K562 (cell line): Measurements from ENCODE around the gene SPHK1. TPM values are rescaled to one million over a fixed set of nuclear protein-coding genes. Genes with fewer than 3 reads are reported as not detected.

Experiments used
- BHLHE40 ChIP-seq: IDR thresholded peaks from 2 replicates; pipeline ENCODE4 v1.6.1; 2011; ENCODE audit warnings: low read length, improper control_type of control experiment
- BRF1 ChIP-seq: IDR thresholded peaks from 3 replicates; pipeline ENCODE4 v1.6.1; 2011; ENCODE audit warnings: borderline replicate concordance, mild to moderate bottlenecking; ENCODE audit not compliant: insufficient read length; ENCODE audit errors: extremely low read depth
- CBX3 ChIP-seq, 2 experiments: IDR thresholded peaks; 1 replicate in 1 of 2; 2 replicates in 1 of 2; pipeline ENCODE4 v1.6.1; 2012; ENCODE audit warnings: inconsistent platforms in 2 of 2, low read length in 2 of 2, borderline replicate concordance in 1 of 2, control low read depth in 1 of 2
- CREB3 ChIP-seq: fragments of 450-650 bp; conservative IDR thresholded peaks from 2 replicates; pipeline ENCODE4 v1.6.1; 2016; ENCODE audit warnings: missing genetic modification characterization, low read depth, mild to moderate bottlenecking, missing compliant biosample characterization, moderate library complexity
- DACH1 ChIP-seq: fragments of 450-650 bp; IDR thresholded peaks from 2 replicates; pipeline ENCODE4 v1.6.1; 2018; ENCODE audit not compliant: partially characterized antibody
- E2F6 ChIP-seq, 2 experiments: IDR thresholded peaks; 2 replicates each; pipeline ENCODE4 v1.6.1; 2011; ENCODE audit warnings: borderline replicate concordance in 1 of 2, control low read depth in 1 of 2, low read depth in 1 of 2, low read length in 1 of 2, mild to moderate bottlenecking in 1 of 2, mixed read lengths in 1 of 2, moderate library complexity in 1 of 2; ENCODE audit not compliant: insufficient read depth in 1 of 2, insufficient read length in 1 of 2, poor library complexity in 1 of 2, severe bottlenecking in 1 of 2; ENCODE audit errors: extremely low read depth in 1 of 2
- ETV6 ChIP-seq, 3 experiments: fragments of 150-350 bp in 1 of 3; sonication (generic) in 1 of 3; formaldehyde crosslinking in 1 of 3; IDR thresholded peaks; 2 replicates each; pipeline versions ENCODE4 v1.6.1 to v1.8.0; 2014 to 2022; ENCODE audit warnings: borderline replicate concordance in 2 of 3, low read depth in 2 of 3, antibody characterized with exemption in 1 of 3, low read length in 1 of 3, mild to moderate bottlenecking in 1 of 3, missing genetic modification reagents in 1 of 3
- HES1 ChIP-seq: fragments of 450-650 bp; IDR thresholded peaks from 2 replicates; pipeline ENCODE4 v1.6.1; 2016; ENCODE audit warnings: low read depth, mild to moderate bottlenecking, moderate library complexity
- HMGN3 ChIP-seq: IDR thresholded peaks from 2 replicates; pipeline ENCODE4 v1.6.1; 2011; ENCODE audit warnings: borderline replicate concordance, low read depth, mild to moderate bottlenecking, mixed read lengths, low read length; ENCODE audit not compliant: insufficient read length; ENCODE audit errors: extremely low read depth
- MIER1 ChIP-seq: fragments of 450-650 bp; IDR thresholded peaks from 2 replicates; pipeline ENCODE4 v1.6.1; 2016; ENCODE audit warnings: antibody characterized with exemption, mild to moderate bottlenecking, low read depth
- MLX ChIP-seq, 2 experiments: fragments of 450-650 bp in 1 of 2; sonication (generic) in 1 of 2; formaldehyde crosslinking; conservative IDR thresholded peaks; 2 replicates each; pipeline versions ENCODE4 v1.4.0 to v1.8.1; 2020 to 2022; ENCODE audit warnings: mild to moderate bottlenecking in 1 of 2, missing genetic modification reagents in 1 of 2
- RAD21 ChIP-seq, 2 experiments: fragments of 250-450 bp in 1 of 2; fragments of 450-650 bp in 1 of 2; sonication (Bioruptor Pico) in 1 of 2; formaldehyde crosslinking in 1 of 2; IDR thresholded peaks in 1 of 2; conservative IDR thresholded peaks in 1 of 2; 2 replicates each; pipeline versions ENCODE4 v1.4.0 to v1.8.0; 2020 to 2022; ENCODE audit warnings: mild to moderate bottlenecking in 2 of 2, moderate library complexity in 1 of 2
- TFE3 ChIP-seq: fragments of 450-650 bp; formaldehyde crosslinking; IDR thresholded peaks from 2 replicates; pipeline ENCODE4 v1.4.0; 2020; ENCODE audit warnings: mild to moderate bottlenecking, mixed read lengths
- TGIF2 ChIP-seq: sonication (generic); formaldehyde crosslinking; IDR thresholded peaks from 2 replicates; pipeline ENCODE4 v1.8.1; 2022; ENCODE audit warnings: mild to moderate bottlenecking, missing genetic modification reagents, moderate library complexity
- ZFP36 ChIP-seq: fragments of 150-350 bp; IDR thresholded peaks from 2 replicates; pipeline ENCODE4 v1.6.1; 2018; ENCODE audit warnings: low read length, low read depth; ENCODE audit not compliant: partially characterized antibody
- ZNF124 ChIP-seq: sonication (generic); formaldehyde crosslinking; IDR thresholded peaks from 2 replicates; pipeline ENCODE4 v1.8.1; 2022; ENCODE audit warnings: missing genetic modification reagents
- ZNF134 ChIP-seq: fragments of 250-450 bp; sonication (Bioruptor Pico); conservative IDR thresholded peaks from 2 replicates; pipeline ENCODE4 v1.4.0; 2020
- ZNF263 ChIP-seq: sonication (generic); formaldehyde crosslinking; IDR thresholded peaks from 2 replicates; pipeline ENCODE4 v1.8.0; 2022; ENCODE audit warnings: mild to moderate bottlenecking, missing genetic modification reagents, borderline replicate concordance
- ZNF311 ChIP-seq: fragments of 250-450 bp; sonication (Bioruptor Pico); IDR thresholded peaks from 2 replicates; pipeline ENCODE4 v1.4.0; 2020; ENCODE audit warnings: mild to moderate bottlenecking, moderate library complexity
- polyA plus RNA-seq, 8 experiments: library from polyadenylated mRNA; depleted of rRNA in 4 of 8; stranded (reverse) in 5 of 8; unstranded in 3 of 8; fragments of >200 nt; fragmentation: Nextera tagmentation in 2 of 8; fragmentation: Illumina TruSeq in 1 of 8; extraction: Ambion mirVana in 2 of 8; extraction: Trizol in 1 of 8; gene quantifications; 2 replicates each; pipeline versions ENCODE4 v1.2.1 to v1.2.3, GENCODE V29; 2011 to 2014; ENCODE audit warnings: inconsistent platforms in 1 of 8, missing spikeins in 1 of 8
- total RNA-seq, 7 experiments: library from RNA; depleted of rRNA in 6 of 7; stranded (reverse); fragments of >200 nt in 6 of 7; fragmentation: Illumina TruSeq in 2 of 7; extraction: Trizol in 2 of 7; gene quantifications; 2 replicates each; pipeline versions ENCODE4 v1.2.1 to v1.2.3, GENCODE V29; 2011 to 2021; ENCODE audit warnings: low replicate concordance in 1 of 7

The SPHK1 gene
- total and polyA plus RNA-seq, 9 of the 15 experiments (the other 6 are each of a cell fraction or from before 2014, with no cell fraction given) = 0.21 to 60.3 (median 14.5) TPM

- TF ChIP-seq CBX3 (IDR thresholded peaks at IDR 0.05; ENCODE audit: borderline replicate concordance in 1 of 2, low read length in 2 of 2) (peak in 1 of 2 experiments; percentile 84; a peak in 1 of 3 replicates), BHLHE40 (peak; percentile 94), MLX (CRISPR knock-in tag; conservative IDR thresholded peaks at IDR 0.05) (0 out of 4 replicates have a peak, but pooled peaks of 1 of the 2 experiments have one; percentile 55), MIER1 (no peak), HES1 (peak; percentile 70), E2F6 (IDR thresholded peaks at IDR 0.05; ENCODE audit: borderline replicate concordance in 1 of 2, extremely low read depth in 1 of 2, insufficient read depth in 1 of 2, insufficient read length in 1 of 2, low read depth in 1 of 2, low read length in 1 of 2, poor library complexity in 1 of 2, severe bottlenecking in 1 of 2) (peak; percentile 97 to 99), ZFP36 (no peak), ZNF263 (CRISPR knock-in tag) (peak; percentile 67), DACH1 (peak; percentile 6), RAD21 (CRISPR knock-in tag; conservative IDR thresholded peaks at IDR 0.05 in 1 of 2, IDR thresholded peaks at IDR 0.05 in 1 of 2) (peak; percentile 52 to 69), HMGN3 (peak; percentile 18), CREB3 (tag) (peak; percentile 86; the same call in 1 of the 2 replicates), ZNF124 (CRISPR knock-in tag) (peak; percentile 81; the same call in 1 of the 2 replicates), TGIF2 (peak; percentile 94; the same call in 1 of the 2 replicates), TFE3 (CRISPR knock-in tag) (peak; percentile 68), ETV6 (IDR thresholded peaks at IDR 0.05; ENCODE audit: borderline replicate concordance in 1 of 2, low read depth in 2 of 2, low read length in 1 of 2) (no peak), ETV6 (CRISPR knock-in tag; IDR thresholded peaks at IDR 0.05; ENCODE audit: borderline replicate concordance) (peak; percentile 96), ZNF311 (CRISPR knock-in tag) (peak; percentile 20; the same call in 1 of the 2 replicates), BRF1 (no peak), ZNF134 (CRISPR knock-in tag) (0 out of 2 replicates have a peak, but pooled peaks have one; percentile 20)
These were observed 1.7 kb downstream of the SPHK1 start (continued) for GRCh38 chr17:76385892-76386786.
